Keratinocyte (primary cell): ENCODE measurements around the gene ARSK. TPM values are rescaled to one million over a fixed set of nuclear protein-coding genes. Genes with fewer than 3 reads are reported as not detected.

ENCODE experiments used
- DNase-seq: peaks from one replicate; pipeline ENCODE4 v3.0.0-alpha.2; 2011; ENCODE audit warnings: low read depth, missing footprints, low spot score
- FAIRE-seq: peaks from 2 replicates; lab custom pipeline; 2011; peaks lifted over from hg19 to GRCh38; lab: Jason Lieb, UNC
- H2AFZ ChIP-seq: 2 replicates; pipeline ENCODE4 v1.6.0; 2012; ENCODE audit warnings: low read length, control low read depth, inconsistent platforms; ENCODE audit not compliant: control insufficient read depth
- H3K27ac ChIP-seq: 2 replicates; pipeline ENCODE4 v1.5.1; 2011; ENCODE audit warnings: low read length; ENCODE audit not compliant: control insufficient read depth, insufficient read depth
- H3K27me3 ChIP-seq: 3 replicates; pipeline ENCODE4 v1.6.0; 2011; ENCODE audit warnings: low read length; ENCODE audit not compliant: control insufficient read depth, insufficient read depth; ENCODE audit errors: extremely low read depth
- H3K36me3 ChIP-seq, 2 experiments: 2 replicates in 1 of 2; 3 replicates in 1 of 2; pipeline ENCODE4 v1.5.1; 2011; ENCODE audit warnings: low read length in 2 of 2, mild to moderate bottlenecking in 1 of 2; ENCODE audit not compliant: control insufficient read depth in 2 of 2, insufficient read depth in 2 of 2; ENCODE audit errors: extremely low read depth in 1 of 2
- H3K4me1 ChIP-seq: 3 replicates; pipeline ENCODE4 v1.5.1; 2011; ENCODE audit warnings: low read length; ENCODE audit not compliant: control insufficient read depth, insufficient read depth; ENCODE audit errors: extremely low read depth
- H3K4me2 ChIP-seq: 3 replicates; pipeline ENCODE4 v1.6.0; 2011; ENCODE audit warnings: low read depth, low read length; ENCODE audit not compliant: control insufficient read depth, insufficient read depth; ENCODE audit errors: extremely low read depth
- H3K4me3 ChIP-seq, 3 experiments: fragments of 200-600 bp in 1 of 3; sonication (generic) in 1 of 3; 2 replicates in 2 of 3; 3 replicates in 1 of 3; pipeline ENCODE4 v1.5.1; 2011 to 2016; ENCODE audit warnings: low read length in 3 of 3, mild to moderate bottlenecking in 3 of 3, control low read depth in 2 of 3, inconsistent platforms in 1 of 3, low read depth in 1 of 3, mixed read lengths in 1 of 3, mixed run types in 1 of 3, moderate library complexity in 1 of 3; ENCODE audit not compliant: control insufficient read depth in 2 of 3, insufficient read depth in 2 of 3; ENCODE audit errors: extremely low read depth in 1 of 3
- H3K79me2 ChIP-seq: 2 replicates; pipeline ENCODE4 v1.6.0; 2012; ENCODE audit warnings: low read length; ENCODE audit not compliant: control insufficient read depth, insufficient read depth
- H3K9ac ChIP-seq: 3 replicates; pipeline ENCODE4 v1.6.0; 2011; ENCODE audit warnings: low read length; ENCODE audit not compliant: control insufficient read depth, insufficient read depth; ENCODE audit errors: extremely low read depth
- H3K9me1 ChIP-seq: 3 replicates; pipeline ENCODE4 v1.6.0; 2011; ENCODE audit warnings: low read length; ENCODE audit not compliant: control insufficient read depth, insufficient read depth; ENCODE audit errors: extremely low read depth
- H3K9me3 ChIP-seq: 2 replicates; pipeline ENCODE4 v1.5.1; 2012; ENCODE audit warnings: low read depth, low read length; ENCODE audit not compliant: control insufficient read depth
- H4K20me1 ChIP-seq: 3 replicates; pipeline ENCODE4 v1.6.0; 2011; ENCODE audit warnings: low read length; ENCODE audit not compliant: control insufficient read depth, insufficient read depth; ENCODE audit errors: extremely low read depth
- EZH2 ChIP-seq: IDR thresholded peaks from one replicate; pipeline ENCODE4 v1.6.1; 2012; ENCODE audit warnings: inconsistent platforms, mild to moderate bottlenecking, low read length, moderate library complexity
- dilution Hi-C: fragments of 300-500 bp; cut with MboI; formaldehyde crosslinking; loops from one replicate; pipeline ENCODE4 v1.7.0; 2020; ENCODE audit warnings: low sequenced_read_pairs; ENCODE audit not compliant: extremely low pct_ligation_motif_present
- polyA plus RNA-seq, 5 experiments: library from polyadenylated mRNA; depleted of rRNA in 3 of 5; stranded (reverse) in 3 of 5; stranded (forward) in 1 of 5; unstranded in 1 of 5; fragments of >200 nt; gene quantifications; 1 replicate in 1 of 5; 2 replicates in 3 of 5; 3 replicates in 1 of 5; pipeline versions ENCODE4 v1.2.1 to v1.2.3, GENCODE V29; 2011 to 2012; ENCODE audit warnings: missing spikeins in 2 of 5, low read depth in 1 of 5, low replicate concordance in 1 of 5
- TF ChIP-seq, protein P1 (sequence below), 3 experiments: IDR thresholded peaks in 1 of 3; conservative IDR thresholded peaks in 1 of 3; optimal IDR thresholded peaks in 1 of 3; 2 replicates in 2 of 3; 3 replicates in 1 of 3; pipeline versions ENCODE3 to v1.5.1; 2011; ENCODE audit warnings: low read length in 3 of 3, mild to moderate bottlenecking in 3 of 3, moderate library complexity in 2 of 3, control low read depth in 1 of 3, inconsistent platforms in 1 of 3; ENCODE audit not compliant: insufficient read depth in 2 of 3; ENCODE audit errors: extremely low read depth in 1 of 3

The ARSK gene
- polyA plus RNA-seq, 1 donor (not counting 4 experiments of a cell fraction or from before 2014, with no cell fraction given): 9.3 TPM

DNA sequence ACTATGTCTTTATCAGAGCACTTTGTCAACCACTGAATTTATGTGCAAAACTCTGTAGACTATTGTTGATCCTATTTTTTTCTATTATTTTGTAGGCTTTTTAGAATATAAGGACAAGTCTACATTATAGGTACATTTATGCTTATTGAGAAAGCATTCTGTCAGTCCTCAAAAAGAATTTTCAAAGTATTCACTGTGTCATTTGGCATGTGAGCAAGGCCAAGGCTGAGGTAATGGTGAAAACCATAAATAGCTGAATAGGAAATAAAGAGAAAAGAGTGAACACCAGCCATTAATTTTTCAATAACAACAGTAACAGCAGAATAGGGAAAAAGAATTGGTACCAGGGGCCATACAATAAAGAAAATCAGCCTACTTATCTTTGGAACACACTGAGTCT lies 21.1 kb upstream of the ARSK start:
- H3K27me3 ChIP-seq: no peaks in the 10 kb centered on the region
- H3K9ac ChIP-seq: no peak overlapping the region
- H3K79me2 ChIP-seq: peaks cover 2% of the 10 kb centered on the region
- peaks cover 3 to 4% of the 10 kb centered on the region in 2 experiments for H3K36me3 ChIP-seq
- no peak overlapping the region for H3K27ac ChIP-seq
- H4K20me1 ChIP-seq: no peaks in the 10 kb centered on the region
- no peaks in the 10 kb centered on the region for H3K4me1 ChIP-seq
- DNase-seq (no peak), FAIRE-seq (no peak)
- dilution Hi-C loops: no loop called here
- no peak overlapping the region for H3K4me2 ChIP-seq
- H3K4me3 ChIP-seq: no peak overlapping the region
- no peaks in the 10 kb centered on the region for H3K9me3 ChIP-seq
- TF ChIP-seq, protein P1, sequence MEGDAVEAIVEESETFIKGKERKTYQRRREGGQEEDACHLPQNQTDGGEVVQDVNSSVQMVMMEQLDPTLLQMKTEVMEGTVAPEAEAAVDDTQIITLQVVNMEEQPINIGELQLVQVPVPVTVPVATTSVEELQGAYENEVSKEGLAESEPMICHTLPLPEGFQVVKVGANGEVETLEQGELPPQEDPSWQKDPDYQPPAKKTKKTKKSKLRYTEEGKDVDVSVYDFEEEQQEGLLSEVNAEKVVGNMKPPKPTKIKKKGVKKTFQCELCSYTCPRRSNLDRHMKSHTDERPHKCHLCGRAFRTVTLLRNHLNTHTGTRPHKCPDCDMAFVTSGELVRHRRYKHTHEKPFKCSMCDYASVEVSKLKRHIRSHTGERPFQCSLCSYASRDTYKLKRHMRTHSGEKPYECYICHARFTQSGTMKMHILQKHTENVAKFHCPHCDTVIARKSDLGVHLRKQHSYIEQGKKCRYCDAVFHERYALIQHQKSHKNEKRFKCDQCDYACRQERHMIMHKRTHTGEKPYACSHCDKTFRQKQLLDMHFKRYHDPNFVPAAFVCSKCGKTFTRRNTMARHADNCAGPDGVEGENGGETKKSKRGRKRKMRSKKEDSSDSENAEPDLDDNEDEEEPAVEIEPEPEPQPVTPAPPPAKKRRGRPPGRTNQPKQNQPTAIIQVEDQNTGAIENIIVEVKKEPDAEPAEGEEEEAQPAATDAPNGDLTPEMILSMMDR (optimal IDR thresholded peaks at IDR 0.05 in 1 of 3, IDR thresholded peaks at IDR 0.05 in 1 of 3, conservative IDR thresholded peaks at IDR 0.05 in 1 of 3; ENCODE audit: extremely low read depth in 1 of 3, insufficient read depth in 2 of 3, low read length in 3 of 3): no peak
- TF ChIP-seq EZH2: no peak
- no peak overlapping the region for H2AFZ ChIP-seq
- H3K9me1 ChIP-seq: no peaks in the 10 kb centered on the region

DNA sequence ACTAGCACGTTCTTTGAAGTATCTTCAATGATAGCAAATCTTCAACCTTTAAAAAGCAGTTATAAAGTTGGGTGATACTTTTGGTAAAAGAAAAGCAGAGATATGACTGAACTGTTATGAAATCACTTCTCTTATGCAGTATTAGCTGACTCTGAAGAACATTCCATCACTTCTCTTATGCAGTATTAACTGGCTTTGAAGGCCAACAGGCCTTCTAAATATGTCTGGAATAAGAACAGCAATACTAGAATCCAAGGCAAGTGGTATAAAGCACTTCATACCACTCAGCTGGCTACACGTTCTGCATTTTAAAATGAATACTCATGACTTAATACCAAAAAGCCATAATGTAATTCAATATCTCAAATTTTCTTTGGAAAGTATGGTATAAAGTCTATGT lies 17.4 kb upstream of the ARSK start:
- Histone ChIP-seq H3K36me3 (peaks cover 0 to 3% of the 10 kb centered on the region in 2 experiments), H3K4me1 (no peaks in the 10 kb centered on the region), H3K9me3 (no peaks in the 10 kb centered on the region), H4K20me1 (no peaks in the 10 kb centered on the region), H3K27me3 (no peaks in the 10 kb centered on the region), H3K27ac (no peak overlapping the region), H2AFZ (no peak overlapping the region), H3K79me2 (peaks cover 2% of the 10 kb centered on the region), H3K4me3 (no peak overlapping the region), H3K9me1 (no peaks in the 10 kb centered on the region), H3K4me2 (no peak overlapping the region), H3K9ac (no peak overlapping the region)
- TF ChIP-seq, protein P1 (optimal IDR thresholded peaks at IDR 0.05 in 1 of 3, IDR thresholded peaks at IDR 0.05 in 1 of 3, conservative IDR thresholded peaks at IDR 0.05 in 1 of 3; ENCODE audit: extremely low read depth in 1 of 3, insufficient read depth in 2 of 3, low read length in 3 of 3): no peak
- TF ChIP-seq EZH2: no peak
- no peak for FAIRE-seq
- dilution Hi-C loops: no loop called here
- DNase-seq: no peak
